ENCODE measurements around the gene GPI. TPM values are rescaled to one million over a fixed set of nuclear protein-coding genes. Genes with fewer than 3 reads are reported as not detected.

Gene GPI
- total and polyA plus RNA-seq, 2 of the 8 experiments (the other 6 are each of a cell fraction or from before 2014, with no cell fraction given) = 171 to 360 TPM

DNA sequence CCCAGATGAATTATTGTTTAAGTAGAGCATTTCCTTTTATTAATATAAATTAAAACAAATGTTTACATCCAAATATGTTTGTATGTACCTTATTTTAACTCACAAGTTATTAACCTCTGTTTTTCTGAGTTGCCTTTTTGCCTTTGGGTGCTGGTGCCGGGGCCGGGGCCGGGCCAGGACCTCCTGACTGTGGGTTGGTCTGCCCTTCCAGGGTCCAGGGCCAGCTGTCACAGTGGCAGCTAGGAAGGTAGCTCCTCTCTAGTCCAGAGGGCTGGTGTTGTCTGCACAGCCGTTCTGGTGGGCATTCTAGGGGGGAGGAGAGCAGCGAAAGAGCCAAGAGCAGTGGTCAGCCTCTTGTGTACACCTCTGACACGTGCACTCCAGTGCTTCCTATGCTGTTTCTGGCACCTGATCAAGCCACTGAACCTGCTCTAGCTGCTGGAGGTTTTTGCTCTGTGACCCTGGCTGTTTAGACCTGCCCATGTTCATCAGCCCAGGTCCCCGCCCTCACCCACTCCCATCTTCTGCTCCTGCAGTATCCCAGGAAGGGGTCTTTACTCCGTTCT is 61.2 kb downstream of the GPI start:
- no peak overlapping the region for H3K18ac ChIP-seq (ENCODE audit: extremely low read depth, low read length)
- H4K20me1 ChIP-seq (replicated peaks in 1 of 2; ENCODE audit: control insufficient read depth in 1 of 2, insufficient read depth in 2 of 2, low read length in 2 of 2) = peaks cover 7 to 10% of the 10 kb centered on the region in 2 experiments
- TF ChIP-seq SAP30 (IDR thresholded peaks at IDR 0.05; ENCODE audit: insufficient read depth, insufficient replicate concordance, low read length) (no peak), FOSL1 (IDR thresholded peaks at IDR 0.05; ENCODE audit: insufficient read depth, low read depth, low read length) (no peak), RBBP5 (IDR thresholded peaks at IDR 0.05; ENCODE audit: borderline replicate concordance, low read depth, low read length) (no peak)
- H2BK20ac ChIP-seq (ENCODE audit: low read length) = no peak overlapping the region
- FAIRE-seq = no peak
- H4K5ac ChIP-seq (ENCODE audit: insufficient read length, low read depth, low read length) = no peak overlapping the region
- H3K23me2 ChIP-seq (ENCODE audit: low read depth, low read length) = 0 out of 2 replicates have a peak, but pooled peaks cover 3% of the 10 kb centered on the region
- no peaks in the 10 kb centered on the region for H3K9me3 ChIP-seq (ENCODE audit: insufficient read depth in 2 of 2, low read depth in 1 of 2, low read length in 1 of 2)
- no peak overlapping the region for H3K9ac ChIP-seq (replicated peaks in 1 of 4; ENCODE audit: extremely low read depth in 1 of 4, low read depth in 3 of 4, low read length in 3 of 4)
- peaks cover 17 to 27% of the 10 kb centered on the region in 2 experiments for H3K79me2 ChIP-seq (ENCODE audit: control insufficient read depth in 1 of 2, insufficient read depth in 2 of 2, low read length in 2 of 2)
- ChIA-PET CTCF (ENCODE audit: partially characterized antibody) (interaction anchor here (1.1 to 1.3 kb wide), 3 partner anchors 11 to 27 kb away, joined by 3 read pairs; no protein-coding TSS in a partner anchor), POLR2A (ENCODE audit: partially characterized antibody) (interaction anchor here (0.6 to 2.0 kb wide), 6 partner anchors 9 to 61 kb away, joined by 3 to 6 read pairs (median 4); partner anchors contain the start of gene GPI)
- H2BK5ac ChIP-seq (ENCODE audit: low read depth, low read length) = no peak overlapping the region
- H3K27ac ChIP-seq (ENCODE audit: low read depth, low read length) = no peak overlapping the region
- H3K23ac ChIP-seq (ENCODE audit: insufficient read length) = no peak overlapping the region
- WGBS, 2 experiments (ENCODE audit: extremely low coverage in 1 of 2, insufficient coverage in 1 of 2, insufficient read length in 1 of 2, insufficient replicate concordance in 2 of 2, low coverage in 1 of 2, low lambda C conversion rate in 2 of 2, missing lambda C conversion rate in 1 of 2) = 92% methylated on average over 8 of the region's 8 CpGs; no CpG with 5 or more reads in 1 of the 2 experiments
- H4K8ac ChIP-seq (ENCODE audit: extremely low read depth, insufficient read depth, low read length) = no peak overlapping the region; the same call in 1 of the 2 replicates
- no peak overlapping the region for H2BK15ac ChIP-seq (ENCODE audit: low read length)
- H4K91ac ChIP-seq (replicated peaks; ENCODE audit: insufficient read length, low read length) = no peak overlapping the region
- H3K4me1 ChIP-seq (replicated peaks in 1 of 4; ENCODE audit: control insufficient read depth in 3 of 4, insufficient read depth in 4 of 4, low read length in 3 of 4) = peaks cover 0 to 2% (median 0%) of the 10 kb centered on the region in 4 experiments; a peak in 1 of 7 replicates
- no peak overlapping the region for H3K4me3 ChIP-seq (ENCODE audit: extremely low read depth in 1 of 4, insufficient read depth in 2 of 4, low read depth in 3 of 4, low read length in 4 of 4)
- no peak overlapping the region for H3K4me2 ChIP-seq (ENCODE audit: insufficient read depth in 1 of 2, low read depth in 2 of 2, low read length in 2 of 2)
- H3K56ac ChIP-seq (replicated peaks; ENCODE audit: insufficient read length, low read depth, low read length) = no peak overlapping the region
- H3K4ac ChIP-seq (replicated peaks; ENCODE audit: insufficient read length, low read depth, low read length) = no peak overlapping the region
- H2BK120ac ChIP-seq (replicated peaks; ENCODE audit: low read depth, low read length) = no peak overlapping the region
- H3K14ac ChIP-seq (ENCODE audit: insufficient read length) = no peak overlapping the region
- no peaks in the 10 kb centered on the region for H3K27me3 ChIP-seq (replicated peaks in 1 of 4; ENCODE audit: control insufficient read depth in 3 of 4, extremely low read depth in 1 of 4, insufficient read depth in 3 of 4, low read length in 3 of 4)
- no peak overlapping the region for H2BK12ac ChIP-seq (ENCODE audit: low read depth, low read length)
- no peaks in the 10 kb centered on the region for H3K79me1 ChIP-seq (ENCODE audit: low read depth, low read length)
- H2AK5ac ChIP-seq (ENCODE audit: low read depth, low read length) = no peak overlapping the region
- no peak overlapping the region for H2AFZ ChIP-seq (ENCODE audit: low read length)
- H3K36me3 ChIP-seq (ENCODE audit: control insufficient read depth in 2 of 4, insufficient read depth in 4 of 4, low read length in 3 of 4) = peaks cover 3 to 30% (median 15%) of the 10 kb centered on the region in 4 experiments; a peak in 7 of 8 replicates
- DNase-seq (ENCODE audit: low read depth in 1 of 2, low spot score in 2 of 2) = no peak
